Measurements from ENCODE around the gene PSIP1. TPM values are rescaled to one million over a fixed set of nuclear protein-coding genes. Genes with fewer than 3 reads are reported as not detected.

Gene PSIP1
- 27.7 TPM for total RNA-seq

- peaks cover 5 to 10% (median 6%) of the 10 kb centered on the region in 3 donors for H3K36me3 ChIP-seq (ENCODE audit: control insufficient read depth in 3 of 3, insufficient read depth in 3 of 3, low read length in 3 of 3)
- H3K4me3 ChIP-seq (ENCODE audit: low read length in 3 of 3), result peak within 1 kb of the TSS; percentile 80 to 90 (median 82)
- H3K27ac ChIP-seq (ENCODE audit: low read depth, low read length), result peak within 1 kb of the TSS; percentile 89
- H3K4me1 ChIP-seq (ENCODE audit: control insufficient read depth in 3 of 3, insufficient read depth in 3 of 3, low read length in 3 of 3), result peaks cover 2 to 12% (median 6%) of the 10 kb centered on the region in 3 donors
- peak within 1 kb of the TSS; percentile 79 to 91 (median 82) for H3K9ac ChIP-seq (ENCODE audit: low read depth in 1 of 3, low read length in 3 of 3)
- no peaks in the 10 kb centered on the region for H3K27me3 ChIP-seq (ENCODE audit: control insufficient read depth in 3 of 3, insufficient read depth in 3 of 3, low read length in 3 of 3)
- no peaks in the 10 kb centered on the region for H3K9me3 ChIP-seq (ENCODE audit: control insufficient read depth in 3 of 3, low read length in 3 of 3)
Measured at GRCh38 chr9:15510789-15511575, at the start of gene PSIP1. TSS of gene PSIP1 (minus strand) at chr9:15510970. CDS start at chr9:15510188, 782 bp downstream.

- H3K4me3 ChIP-seq (ENCODE audit: low read length in 3 of 3), result peak overlapping the region; percentile 85 to 97 (median 93)
- no peak overlapping the region for H3K27ac ChIP-seq (ENCODE audit: low read depth, low read length)
- H3K36me3 ChIP-seq (ENCODE audit: control insufficient read depth in 3 of 3, insufficient read depth in 3 of 3, low read length in 3 of 3), result no peaks in the 10 kb centered on the region
- H3K4me1 ChIP-seq (ENCODE audit: control insufficient read depth in 3 of 3, insufficient read depth in 3 of 3, low read length in 3 of 3), result peaks cover 9 to 13% (median 10%) of the 10 kb centered on the region in 3 donors
- H3K27me3 ChIP-seq (ENCODE audit: control insufficient read depth in 3 of 3, insufficient read depth in 3 of 3, low read length in 3 of 3), result no peaks in the 10 kb centered on the region
- H3K9me3 ChIP-seq (ENCODE audit: control insufficient read depth in 3 of 3, low read length in 3 of 3), result no peaks in the 10 kb centered on the region
- peak overlapping the region; percentile 75 to 85 (median 79) for H3K9ac ChIP-seq (ENCODE audit: low read depth in 1 of 3, low read length in 3 of 3)
Measured at GRCh38 chr9:15553528-15553898, 42.7 kb upstream of the PSIP1 start.

GRCh38 chr9:15552636-15553527, 42.1 kb upstream of the PSIP1 start, which contains the start of gene CCDC171:
TSS of gene CCDC171 (plus strand) at chr9:15553043. CDS start at chr9:15564089, 11,046 bp downstream.
- Histone ChIP-seq H3K27me3 (ENCODE audit: control insufficient read depth in 3 of 3, insufficient read depth in 3 of 3, low read length in 3 of 3) (no peaks in the 10 kb centered on the region), H3K4me1 (ENCODE audit: control insufficient read depth in 3 of 3, insufficient read depth in 3 of 3, low read length in 3 of 3) (peaks cover 9 to 13% (median 10%) of the 10 kb centered on the region in 3 donors), H3K4me3 (ENCODE audit: low read length in 3 of 3) (peak within 1 kb of the TSS; percentile 85 to 97 (median 93))

GRCh38 chr9:15549611-15550010, 38.8 kb upstream of the PSIP1 start:
- H3K27me3 ChIP-seq (ENCODE audit: control insufficient read depth in 3 of 3, insufficient read depth in 3 of 3, low read length in 3 of 3), result no peaks in the 10 kb centered on the region
- no peaks in the 10 kb centered on the region for H3K9me3 ChIP-seq (ENCODE audit: control insufficient read depth in 3 of 3, low read length in 3 of 3)
- no peaks in the 10 kb centered on the region for H3K36me3 ChIP-seq (ENCODE audit: control insufficient read depth in 3 of 3, insufficient read depth in 3 of 3, low read length in 3 of 3)
- H3K4me3 ChIP-seq (ENCODE audit: low read length in 3 of 3), result no peak overlapping the region
- H3K9ac ChIP-seq (ENCODE audit: low read depth in 1 of 3, low read length in 3 of 3), result no peak overlapping the region
- H3K4me1 ChIP-seq (ENCODE audit: control insufficient read depth in 3 of 3, insufficient read depth in 3 of 3, low read length in 3 of 3), result peaks cover 9 to 13% (median 10%) of the 10 kb centered on the region in 3 donors
- H3K27ac ChIP-seq (ENCODE audit: low read depth, low read length), result no peak overlapping the region

More at GRCh38 chr9:15552636-15553527, 42.1 kb upstream of the PSIP1 start, which contains the start of gene CCDC171:
- H3K9me3 ChIP-seq (ENCODE audit: control insufficient read depth in 3 of 3, low read length in 3 of 3), result no peaks in the 10 kb centered on the region
- peak within 1 kb of the TSS; percentile 75 to 85 (median 79) for H3K9ac ChIP-seq (ENCODE audit: low read depth in 1 of 3, low read length in 3 of 3)
- no peaks in the 10 kb centered on the region for H3K36me3 ChIP-seq (ENCODE audit: control insufficient read depth in 3 of 3, insufficient read depth in 3 of 3, low read length in 3 of 3)
- H3K27ac ChIP-seq (ENCODE audit: low read depth, low read length), result peak within 1 kb of the TSS; percentile 59

- no peak overlapping the region for H3K4me3 ChIP-seq (ENCODE audit: low read length in 3 of 3)
- no peaks in the 10 kb centered on the region for H3K36me3 ChIP-seq (ENCODE audit: control insufficient read depth in 3 of 3, insufficient read depth in 3 of 3, low read length in 3 of 3)
- no peaks in the 10 kb centered on the region for H3K4me1 ChIP-seq (ENCODE audit: control insufficient read depth in 3 of 3, insufficient read depth in 3 of 3, low read length in 3 of 3)
- H3K9ac ChIP-seq (ENCODE audit: low read depth in 1 of 3, low read length in 3 of 3), result no peak overlapping the region
- H3K9me3 ChIP-seq (ENCODE audit: control insufficient read depth in 3 of 3, low read length in 3 of 3), result no peaks in the 10 kb centered on the region
- H3K27me3 ChIP-seq (ENCODE audit: control insufficient read depth in 3 of 3, insufficient read depth in 3 of 3, low read length in 3 of 3), result no peaks in the 10 kb centered on the region
- no peak overlapping the region for H3K27ac ChIP-seq (ENCODE audit: low read depth, low read length)
Measured at GRCh38 chr9:15543047-15543813, 32.5 kb upstream of the PSIP1 start.

GRCh38 chr9:15542624-15543023, 31.9 kb upstream of the PSIP1 start:
- H3K27me3 ChIP-seq (ENCODE audit: control insufficient read depth in 3 of 3, insufficient read depth in 3 of 3, low read length in 3 of 3), result no peaks in the 10 kb centered on the region
- H3K27ac ChIP-seq (ENCODE audit: low read depth, low read length), result no peak overlapping the region
- no peaks in the 10 kb centered on the region for H3K9me3 ChIP-seq (ENCODE audit: control insufficient read depth in 3 of 3, low read length in 3 of 3)
- no peaks in the 10 kb centered on the region for H3K36me3 ChIP-seq (ENCODE audit: control insufficient read depth in 3 of 3, insufficient read depth in 3 of 3, low read length in 3 of 3)
- no peak overlapping the region for H3K4me3 ChIP-seq (ENCODE audit: low read length in 3 of 3)
- H3K9ac ChIP-seq (ENCODE audit: low read depth in 1 of 3, low read length in 3 of 3), result no peak overlapping the region
- no peaks in the 10 kb centered on the region for H3K4me1 ChIP-seq (ENCODE audit: control insufficient read depth in 3 of 3, insufficient read depth in 3 of 3, low read length in 3 of 3)

- Histone ChIP-seq H3K9me3 (ENCODE audit: control insufficient read depth in 3 of 3, low read length in 3 of 3) (no peaks in the 10 kb centered on the region), H3K9ac (ENCODE audit: low read depth in 1 of 3, low read length in 3 of 3) (no peak overlapping the region), H3K27me3 (ENCODE audit: control insufficient read depth in 3 of 3, insufficient read depth in 3 of 3, low read length in 3 of 3) (no peaks in the 10 kb centered on the region), H3K36me3 (ENCODE audit: control insufficient read depth in 3 of 3, insufficient read depth in 3 of 3, low read length in 3 of 3) (no peaks in the 10 kb centered on the region), H3K4me1 (ENCODE audit: control insufficient read depth in 3 of 3, insufficient read depth in 3 of 3, low read length in 3 of 3) (no peaks in the 10 kb centered on the region), H3K27ac (ENCODE audit: low read depth, low read length) (no peak overlapping the region), H3K4me3 (ENCODE audit: low read length in 3 of 3) (no peak overlapping the region)
Measured at GRCh38 chr9:15541872-15542271, 31.1 kb upstream of the PSIP1 start.

GRCh38 chr9:15531380-15531779, 20.6 kb upstream of the PSIP1 start:
- H3K27me3 ChIP-seq (ENCODE audit: control insufficient read depth in 3 of 3, insufficient read depth in 3 of 3, low read length in 3 of 3), result no peaks in the 10 kb centered on the region
- H3K9me3 ChIP-seq (ENCODE audit: control insufficient read depth in 3 of 3, low read length in 3 of 3), result no peaks in the 10 kb centered on the region
- H3K9ac ChIP-seq (ENCODE audit: low read depth in 1 of 3, low read length in 3 of 3), result no peak overlapping the region
- no peaks in the 10 kb centered on the region for H3K4me1 ChIP-seq (ENCODE audit: control insufficient read depth in 3 of 3, insufficient read depth in 3 of 3, low read length in 3 of 3)
- no peak overlapping the region for H3K4me3 ChIP-seq (ENCODE audit: low read length in 3 of 3)
- no peaks in the 10 kb centered on the region for H3K36me3 ChIP-seq (ENCODE audit: control insufficient read depth in 3 of 3, insufficient read depth in 3 of 3, low read length in 3 of 3)
- H3K27ac ChIP-seq (ENCODE audit: low read depth, low read length), result no peak overlapping the region

GRCh38 chr9:15529566-15530324, 19.0 kb upstream of the PSIP1 start:
- H3K27me3 ChIP-seq (ENCODE audit: control insufficient read depth in 3 of 3, insufficient read depth in 3 of 3, low read length in 3 of 3), result no peaks in the 10 kb centered on the region
- no peaks in the 10 kb centered on the region for H3K9me3 ChIP-seq (ENCODE audit: control insufficient read depth in 3 of 3, low read length in 3 of 3)
- no peaks in the 10 kb centered on the region for H3K4me1 ChIP-seq (ENCODE audit: control insufficient read depth in 3 of 3, insufficient read depth in 3 of 3, low read length in 3 of 3)
- H3K4me3 ChIP-seq (ENCODE audit: low read length in 3 of 3), result no peak overlapping the region
- no peak overlapping the region for H3K9ac ChIP-seq (ENCODE audit: low read depth in 1 of 3, low read length in 3 of 3)
- H3K27ac ChIP-seq (ENCODE audit: low read depth, low read length), result no peak overlapping the region
- H3K36me3 ChIP-seq (ENCODE audit: control insufficient read depth in 3 of 3, insufficient read depth in 3 of 3, low read length in 3 of 3), result no peaks in the 10 kb centered on the region

Measured in skeletal muscle tissue (tissue), 4 donors.